Stimulated activated naive CD4-positive, alpha-beta T cell (primary cell): ENCODE measurements around the gene ZNF569.
"Not testable (repeated sequence)": the region's sequence is repeated elsewhere in the genome, so short reads cannot be mapped to it uniquely, and the experiment has no call there.

ENCODE experiments used
- DNase-seq, 6 experiments: peaks; one replicate each; lab custom pipeline; 2025; lab: John Stamatoyannopoulos, UW

Gene ZNF569

GRCh38 chr19:37466798-37467607, at the start of gene ZNF569:
TSS of gene ZNF569 (minus strand) at chr19:37467444. CDS start at chr19:37444921, 22,523 bp downstream.
- DNase-seq, result peak; percentile 79 to 93 (median 88)

DNA sequence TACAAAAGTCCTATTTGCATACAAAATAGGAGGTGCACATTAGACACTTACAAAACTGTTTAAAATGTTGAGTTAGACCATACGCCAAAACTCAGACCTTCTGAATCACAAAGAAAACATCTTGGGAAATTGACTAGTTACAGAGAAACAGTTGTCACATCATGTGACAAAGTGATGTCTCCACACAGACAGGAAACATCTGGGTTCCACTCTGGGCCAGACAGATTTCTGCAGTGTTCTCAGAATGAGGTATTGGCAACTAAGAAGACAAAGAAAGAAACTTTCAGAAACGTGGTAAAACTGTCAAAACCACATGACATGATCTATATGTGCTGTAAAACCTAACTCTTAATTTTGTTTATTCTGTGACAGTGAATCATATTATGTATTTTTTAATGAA, 46.2 kb upstream of the ZNF569 start:
- no peak for DNase-seq

- DNase-seq, result no peak
These were observed 44.6 kb upstream of the ZNF569 start for GRCh38 chr19:37511821-37512220.

- DNase-seq, result no peak
These were observed 43.9 kb upstream of the ZNF569 start for GRCh38 chr19:37511186-37511585.

GRCh38 chr19:37507167-37507464, 39.9 kb upstream of the ZNF569 start:
- no peak for DNase-seq

DNA sequence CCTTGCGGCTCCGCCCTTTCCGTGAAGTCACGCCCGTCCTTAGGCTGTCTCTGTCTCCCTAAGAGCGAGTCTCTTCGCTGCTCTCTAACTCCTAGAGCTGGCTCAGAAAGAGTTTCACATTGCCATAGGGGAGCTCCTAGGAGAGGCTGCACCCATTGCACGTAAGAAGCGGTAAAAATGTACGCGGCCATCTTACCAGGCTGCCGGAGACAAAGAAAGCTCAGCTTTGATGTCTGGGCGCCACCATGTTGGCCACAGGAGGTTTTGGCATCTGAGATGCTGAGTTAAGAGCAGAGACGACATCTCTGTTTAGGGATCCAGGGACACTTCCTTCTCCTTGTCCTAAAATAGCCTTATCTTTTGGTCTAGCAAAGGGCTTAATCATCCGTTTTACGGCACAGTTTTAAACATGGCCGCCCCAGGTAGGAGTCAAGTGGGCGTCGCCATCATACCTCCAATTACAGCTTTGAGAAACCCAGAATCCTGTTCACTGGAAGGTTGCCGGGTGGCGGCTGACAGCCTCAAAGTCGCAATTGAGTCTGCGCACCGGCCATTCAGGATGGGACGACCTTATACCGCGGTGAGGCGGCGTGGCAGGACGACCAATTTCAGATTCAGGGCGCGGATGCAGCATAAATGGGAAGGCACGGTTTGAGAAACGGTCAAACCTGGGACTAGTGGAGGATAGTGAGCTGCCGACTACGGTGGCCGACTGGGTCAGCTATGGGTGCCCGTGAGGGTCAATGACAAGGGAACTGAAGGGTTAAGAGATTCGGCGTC, 39.3 kb upstream of the ZNF569 start, which contains the start of gene ZNF793:
Gene ZNF793, plus strand, starts transcription at position 553 of the 780 bp plus-strand sequence. CDS start 16,501 bp downstream, outside the sequence.
- peak; percentile 55 to 95 (median 80) for DNase-seq

DNA sequence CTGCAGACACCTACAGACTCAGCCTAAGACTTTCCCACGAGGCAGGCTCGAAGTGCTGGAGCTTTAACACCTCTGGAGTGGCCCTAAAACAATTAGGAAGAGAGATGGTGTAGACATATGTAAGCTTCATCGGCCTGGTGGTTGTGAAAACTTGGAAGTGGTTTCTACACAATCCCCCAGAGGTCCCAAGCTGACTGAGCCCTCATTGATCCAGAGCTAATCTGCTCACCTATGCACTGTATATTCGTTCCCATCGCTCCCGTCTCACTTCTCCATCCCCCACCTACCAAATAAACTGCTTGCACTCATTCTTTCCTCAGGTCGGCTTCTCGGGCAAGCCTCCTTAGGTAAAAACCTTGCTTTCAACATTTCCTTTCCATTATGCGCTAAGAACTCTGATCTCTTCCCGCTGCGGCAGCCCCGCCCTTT, 38.7 kb upstream of the ZNF569 start:
- DNase-seq, result no peak

- no peak for DNase-seq
These were observed 25.0 kb upstream of the ZNF569 start for GRCh38 chr19:37492213-37492612.

DNA sequence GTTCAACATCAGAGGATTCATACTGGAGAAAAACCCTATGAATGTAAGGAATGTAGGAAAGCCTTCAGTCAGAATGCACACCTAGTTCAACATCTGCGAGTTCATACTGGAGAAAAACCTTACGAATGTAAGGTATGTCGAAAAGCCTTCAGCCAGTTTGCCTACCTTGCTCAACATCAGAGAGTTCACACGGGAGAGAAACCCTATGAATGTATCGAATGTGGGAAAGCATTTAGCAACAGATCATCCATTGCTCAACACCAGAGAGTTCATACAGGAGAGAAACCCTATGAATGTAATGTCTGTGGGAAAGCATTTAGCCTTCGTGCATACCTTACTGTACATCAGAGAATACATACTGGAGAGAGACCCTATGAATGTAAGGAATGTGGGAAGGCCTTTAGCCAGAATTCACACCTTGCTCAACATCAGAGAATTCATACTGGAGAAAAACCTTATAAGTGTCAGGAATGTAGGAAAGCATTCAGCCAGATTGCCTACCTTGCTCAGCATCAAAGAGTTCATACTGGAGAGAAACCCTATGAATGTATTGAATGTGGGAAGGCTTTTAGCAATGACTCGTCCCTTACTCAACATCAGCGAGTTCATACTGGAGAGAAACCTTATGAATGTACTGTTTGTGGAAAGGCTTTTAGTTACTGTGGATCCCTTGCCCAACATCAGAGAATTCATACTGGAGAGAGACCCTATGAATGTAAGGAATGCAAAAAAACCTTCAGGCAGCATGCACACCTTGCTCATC, 17.3 kb upstream of the ZNF569 start:
- DNase-seq, result no peak

GRCh38 chr19:37472165-37472564, 4.9 kb upstream of the ZNF569 start:
- DNase-seq, result no peak

- no peak for DNase-seq
These were observed 3.0 kb upstream of the ZNF569 start for GRCh38 chr19:37470216-37470615.

- DNase-seq, result peak; percentile 75 to 92 (median 82)
These were observed 1.9 kb upstream of the ZNF569 start, which contains the start of gene ZNF570 for GRCh38 chr19:37468961-37469777. TSS of gene ZNF570 (plus strand) at chr19:37469356. CDS start at chr19:37470355, 999 bp downstream.

GRCh38 chr19:37467608-37468090, 405 bp upstream of the ZNF569 start:
- no peak for DNase-seq

- DNase-seq, result peak in 1 of 6 experiments; percentile 2
These were observed 907 bp downstream of the ZNF569 start for GRCh38 chr19:37466277-37466797.

DNA sequence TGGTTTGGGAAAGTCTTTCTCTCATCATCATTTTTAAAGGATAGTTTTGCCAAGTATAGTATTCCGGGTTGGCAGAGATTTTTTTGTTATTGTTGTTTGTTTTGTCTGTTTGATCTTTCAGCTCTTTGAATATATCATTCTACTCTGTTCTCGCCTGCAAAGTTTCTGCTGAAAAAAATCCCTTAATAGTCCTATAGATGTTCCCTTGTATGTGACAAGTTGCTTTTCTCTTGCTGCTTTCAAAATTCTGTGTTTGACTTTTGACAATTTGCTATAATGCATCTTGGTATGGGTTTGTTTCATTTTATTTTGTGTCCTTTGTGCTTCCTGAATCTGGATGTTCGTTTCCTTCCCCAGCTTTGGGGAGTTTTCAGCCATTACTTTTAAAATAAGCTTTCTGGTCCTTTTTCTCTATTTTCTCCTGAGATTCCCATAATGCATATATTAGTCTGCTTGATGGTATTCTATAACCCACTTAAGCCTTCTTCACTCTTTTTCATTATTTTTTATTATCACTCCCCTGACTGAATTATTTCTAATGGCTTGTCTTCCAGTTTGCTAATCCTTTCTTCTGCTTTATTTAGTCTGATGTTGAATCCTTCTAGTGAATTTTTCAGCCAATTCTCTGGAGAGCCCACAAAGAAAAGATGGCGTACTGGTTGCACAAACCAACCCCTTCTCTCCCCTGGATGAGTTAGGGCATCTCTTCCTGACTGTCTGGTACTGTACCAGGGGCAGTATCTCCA, 14.6 kb downstream of the ZNF569 start:
- DNase-seq, result no peak

- DNase-seq, result no peak
These were observed 53.7 kb downstream of the ZNF569 start for GRCh38 chr19:37413313-37414084.

DNA sequence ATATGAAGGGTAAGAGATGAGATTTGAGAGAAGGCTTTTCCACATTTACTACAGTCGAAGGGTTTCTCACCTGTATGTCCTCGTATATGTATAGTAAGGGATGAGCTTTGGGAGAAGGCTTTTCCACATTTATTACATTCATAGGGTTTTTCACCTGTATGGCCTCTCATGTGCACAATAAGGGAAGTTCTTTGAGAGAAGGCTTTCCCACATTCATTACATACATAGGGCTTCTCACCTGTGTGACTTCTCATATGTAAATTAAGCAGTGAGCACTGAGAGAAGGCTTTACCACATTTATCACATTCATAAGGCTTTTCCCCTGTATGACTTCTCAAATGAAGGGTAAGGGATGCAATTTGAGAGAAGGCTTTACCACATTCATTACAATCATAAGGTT, 54.5 kb downstream of the ZNF569 start:
- DNase-seq, result no peak

GRCh38 chr19:37406140-37406846, 61.0 kb downstream of the ZNF569 start:
- not testable (repeated sequence) for DNase-seq

GRCh38 chr19:37403403-37403802, 63.8 kb downstream of the ZNF569 start:
- no peak for DNase-seq
